GM18861 (cell line): Measurements from ENCODE around the gene RBP4.

ENCODE experiments used
- ATAC-seq: cut with Tn5 transposase; IDR thresholded peaks from one replicate; pipeline ENCODE4 v1.9.1; 2021; ENCODE audit not compliant: unreplicated experiment

RBP4 gene

GRCh38 chr10:93596539-93596938, 4.5 kb downstream of the RBP4 start:
- no peak for ATAC-seq

- ATAC-seq, result no peak
Observed at GRCh38 chr10:93595378-93596161, 5.5 kb downstream of the RBP4 start.

GRCh38 chr10:93594518-93594917, 6.5 kb downstream of the RBP4 start:
- no peak for ATAC-seq

- no peak for ATAC-seq
Observed at GRCh38 chr10:93593749-93594148, 7.3 kb downstream of the RBP4 start.

- ATAC-seq, result no peak
Observed at GRCh38 chr10:93593254-93593653, 7.8 kb downstream of the RBP4 start.

- ATAC-seq, result no peak
Observed at GRCh38 chr10:93591065-93591808, 9.8 kb downstream of the RBP4 start.

- no peak for ATAC-seq
Observed at GRCh38 chr10:93590638-93591037, 10.4 kb downstream of the RBP4 start.

GRCh38 chr10:93589648-93590562, 11.1 kb downstream of the RBP4 start:
- no peak for ATAC-seq

- no peak for ATAC-seq
Observed at GRCh38 chr10:93584445-93584844, 16.6 kb downstream of the RBP4 start.

GRCh38 chr10:93580828-93581227, 20.2 kb downstream of the RBP4 start:
- no peak for ATAC-seq

- ATAC-seq, result no peak
Observed at GRCh38 chr10:93579985-93580711, 20.9 kb downstream of the RBP4 start.

GRCh38 chr10:93579089-93579488, 21.9 kb downstream of the RBP4 start:
- ATAC-seq, result no peak

- no peak for ATAC-seq
Observed at GRCh38 chr10:93577565-93577964, 23.5 kb downstream of the RBP4 start.

- no peak for ATAC-seq
Observed at GRCh38 chr10:93576888-93577287, 24.1 kb downstream of the RBP4 start.

- no peak for ATAC-seq
Observed at GRCh38 chr10:93573924-93574323, 27.1 kb downstream of the RBP4 start.

- ATAC-seq, result no peak
Observed at GRCh38 chr10:93573051-93573909, 27.8 kb downstream of the RBP4 start.

- no peak for ATAC-seq
Observed at GRCh38 chr10:93572606-93573005, 28.4 kb downstream of the RBP4 start.

- ATAC-seq, result no peak
Observed at GRCh38 chr10:93570383-93570782, 30.7 kb downstream of the RBP4 start.

- ATAC-seq, result no peak
Observed at GRCh38 chr10:93568105-93568390, 33.0 kb downstream of the RBP4 start.
